ENCODE results near the gene RERE. TPM values are rescaled to one million over a fixed set of nuclear protein-coding genes. Genes with fewer than 3 reads are reported as not detected.
A peak's percentile ranks its signal among the peaks of the same experiment; 100 is the strongest.

RERE gene
- total RNA-seq, 3 donors from 2014 or later: 99.5 to 204 (median 174) TPM

GRCh38 chr1:8863138-8863537, 45.7 kb upstream of the RERE start:
- Histone ChIP-seq H3K4me1 (ENCODE audit: low read depth) (no peaks in the 10 kb centered on the region), H3K4me3 (no peak overlapping the region), H3K36me3 (ENCODE audit: low read depth) (peaks cover 29% of the 10 kb centered on the region), H3K9me3 (no peaks in the 10 kb centered on the region)
- no peak for TF ChIP-seq CTCF (IDR thresholded peaks at IDR 0.05)
- intact Hi-C loops (cut with DNase I, micrococcal nuclease): no loop called here
- DNase-seq (no peak), ATAC-seq (no peak)

DNA sequence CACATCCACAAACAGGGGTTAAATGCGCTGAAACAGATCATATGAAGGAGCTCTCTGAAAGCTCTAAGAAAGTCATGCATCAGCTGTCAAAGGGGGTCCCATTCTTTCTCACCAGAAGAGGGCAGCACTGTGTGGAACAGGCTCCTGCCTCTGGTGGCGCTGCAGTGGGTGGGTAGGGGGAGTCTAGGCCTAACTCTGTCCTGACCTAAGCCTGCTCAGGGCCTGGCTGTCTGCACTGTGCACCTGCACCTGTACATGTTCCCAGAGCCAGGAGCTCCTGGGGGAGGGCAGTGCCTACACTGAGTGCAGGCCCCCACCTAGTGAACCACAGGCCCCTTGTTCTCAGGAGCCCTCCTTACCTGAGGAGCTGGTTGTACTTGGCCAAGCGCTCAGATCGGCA, 45.1 kb upstream of the RERE start:
- Histone ChIP-seq H3K4me3 (no peak overlapping the region), H3K4me1 (ENCODE audit: low read depth) (no peaks in the 10 kb centered on the region), H3K36me3 (ENCODE audit: low read depth) (peaks cover 29% of the 10 kb centered on the region), H3K9me3 (no peaks in the 10 kb centered on the region)
- no peak for TF ChIP-seq CTCF (IDR thresholded peaks at IDR 0.05)
- intact Hi-C loops (cut with DNase I, micrococcal nuclease): no loop called here
- ATAC-seq (peak; percentile 37), DNase-seq (no peak)

DNA sequence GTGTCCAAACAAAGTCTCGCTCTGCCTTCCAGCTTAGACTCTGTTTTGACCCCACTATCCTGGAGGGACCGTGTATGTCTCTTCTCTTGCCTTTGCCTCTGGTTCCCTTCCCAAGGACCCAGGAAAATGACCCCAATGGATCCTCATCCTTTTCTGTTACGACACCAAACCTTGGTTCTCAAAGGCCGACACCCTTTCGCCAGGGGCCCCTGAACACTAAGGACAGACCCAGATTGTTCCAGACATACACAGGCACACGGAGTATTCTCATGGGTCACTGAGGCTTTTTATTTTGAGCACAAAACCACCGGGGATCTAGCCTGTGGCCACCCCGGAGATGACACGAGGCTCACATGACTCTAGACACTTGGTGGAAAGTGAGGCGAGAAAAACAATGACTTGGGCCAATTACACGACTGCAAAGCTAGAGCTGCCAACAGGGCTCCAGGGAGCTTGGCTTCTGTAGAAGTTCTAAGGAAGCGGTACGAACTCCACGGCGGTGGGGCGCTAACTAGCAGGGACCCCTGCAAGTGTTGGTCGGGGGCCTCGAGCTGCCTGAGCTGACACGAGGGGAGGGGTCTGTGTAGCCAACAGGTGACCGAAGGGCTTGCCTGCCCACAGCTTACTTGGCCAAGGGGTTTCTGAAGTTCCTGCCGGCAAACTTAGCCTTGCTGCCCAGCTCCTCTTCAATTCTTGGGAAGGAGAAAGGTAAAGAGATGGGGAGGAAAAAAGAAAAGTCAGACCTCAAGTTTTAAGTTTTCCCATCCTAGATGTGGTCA, 43.5 kb upstream of the RERE start:
- Histone ChIP-seq H3K4me1 (ENCODE audit: low read depth) (no peaks in the 10 kb centered on the region), H3K4me3 (no peak overlapping the region), H3K36me3 (ENCODE audit: low read depth) (peaks cover 24% of the 10 kb centered on the region), H3K9me3 (no peaks in the 10 kb centered on the region)
- ATAC-seq (no peak), DNase-seq (no peak)
- TF ChIP-seq CTCF (IDR thresholded peaks at IDR 0.05): no peak
- intact Hi-C loops (cut with DNase I, micrococcal nuclease): no loop called here

- Histone ChIP-seq H3K4me1 (ENCODE audit: low read depth) (no peaks in the 10 kb centered on the region), H3K9me3 (no peaks in the 10 kb centered on the region), H3K36me3 (ENCODE audit: low read depth) (peaks cover 14% of the 10 kb centered on the region), H3K4me3 (no peak overlapping the region)
- DNase-seq: peak in 1 of 3 donors; percentile 70
- no peak for TF ChIP-seq CTCF (IDR thresholded peaks at IDR 0.05)
- intact Hi-C loops (cut with DNase I, micrococcal nuclease): loop anchor here in 1 of 2 donors (10.0 kb wide), 1 partner anchor 304 kb away; no protein-coding TSS in a partner anchor
- peak; percentile 62 for ATAC-seq
Observed at GRCh38 chr1:8858888-8859706, 41.7 kb upstream of the RERE start.

- ATAC-seq (peak; percentile 14), DNase-seq (no peak)
- intact Hi-C loops (cut with DNase I, micrococcal nuclease): loop anchor here in 1 of 2 donors (10.0 kb wide), 1 partner anchor 303 kb away; no protein-coding TSS in a partner anchor
- Histone ChIP-seq H3K4me3 (no peak overlapping the region), H3K9me3 (no peaks in the 10 kb centered on the region), H3K36me3 (ENCODE audit: low read depth) (peaks cover 5% of the 10 kb centered on the region), H3K4me1 (ENCODE audit: low read depth) (no peaks in the 10 kb centered on the region)
- no peak for TF ChIP-seq CTCF (IDR thresholded peaks at IDR 0.05)
Observed at GRCh38 chr1:8858112-8858668, 40.8 kb upstream of the RERE start.

All from mucosa of descending colon (tissue), 3 donors.